Ectodermal cell (in vitro differentiated cells): ENCODE measurements around the gene CLIP1.
"Not testable (repeated sequence)": the region's sequence is repeated elsewhere in the genome, so short reads cannot be mapped to it uniquely, and the experiment has no call there.

Experiments
- H3K27ac ChIP-seq: 2 replicates; pipeline ENCODE4 v1.7.0; 2013; ENCODE audit warnings: mild to moderate bottlenecking, low read depth, low read length; ENCODE audit not compliant: insufficient read depth, poor library complexity, severe bottlenecking
- H3K27me3 ChIP-seq: 2 replicates; pipeline ENCODE4 v1.7.0; 2013; ENCODE audit warnings: mild to moderate bottlenecking, low read length; ENCODE audit not compliant: insufficient read depth, control insufficient read depth, poor library complexity, severe bottlenecking
- H3K36me3 ChIP-seq: one replicate; pipeline ENCODE4 v1.7.0; 2013; ENCODE audit warnings: low read length; ENCODE audit not compliant: control insufficient read depth, insufficient read depth
- H3K4me1 ChIP-seq: one replicate; pipeline ENCODE4 v1.7.0; 2013; ENCODE audit warnings: low read length; ENCODE audit not compliant: control insufficient read depth, insufficient read depth
- H3K4me3 ChIP-seq: 2 replicates; pipeline ENCODE4 v1.7.0; 2013; ENCODE audit warnings: low read depth, low read length, control low read depth; ENCODE audit not compliant: insufficient read depth
- H3K9me3 ChIP-seq: 2 replicates; pipeline ENCODE4 v1.7.0; 2013; ENCODE audit warnings: mild to moderate bottlenecking, low read length, moderate library complexity; ENCODE audit not compliant: control insufficient read depth
- WGBS, 2 experiments: methylation state at CpG; one replicate each; pipeline ENCODE4 v1.1.7; 2013; ENCODE audit warnings: missing lambda C conversion rate in 2 of 2; 5-methylcytosine and 5-hydroxymethylcytosine counted together

CLIP1 gene

DNA sequence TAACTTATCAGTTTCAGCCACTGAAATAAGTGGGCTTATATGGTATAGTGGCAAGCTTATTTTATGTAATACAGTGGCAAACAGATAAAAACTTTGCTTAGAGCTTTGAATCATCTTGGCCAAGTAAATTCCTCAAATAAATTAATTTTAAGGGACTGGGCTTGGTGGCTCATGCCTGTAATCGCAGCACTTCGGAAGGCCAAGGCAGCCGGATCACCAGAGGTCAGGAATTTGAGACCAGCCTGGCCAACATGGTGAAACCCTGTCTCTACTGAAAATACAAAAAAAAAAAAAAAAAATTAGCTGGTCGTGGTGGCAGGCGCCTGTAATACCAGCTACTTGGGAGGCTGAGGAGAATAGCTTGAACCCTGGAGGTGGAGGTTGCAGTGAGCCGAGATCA lies 24.5 kb downstream of the CLIP1 start:
- not testable (repeated sequence) for H3K9me3 ChIP-seq, H3K27me3 ChIP-seq, H3K4me1 ChIP-seq, H3K27ac ChIP-seq, H3K4me3 ChIP-seq, H3K36me3 ChIP-seq
- 92 to 96% methylated on average over 6 of the region's 6 CpGs for WGBS, 2 experiments

DNA sequence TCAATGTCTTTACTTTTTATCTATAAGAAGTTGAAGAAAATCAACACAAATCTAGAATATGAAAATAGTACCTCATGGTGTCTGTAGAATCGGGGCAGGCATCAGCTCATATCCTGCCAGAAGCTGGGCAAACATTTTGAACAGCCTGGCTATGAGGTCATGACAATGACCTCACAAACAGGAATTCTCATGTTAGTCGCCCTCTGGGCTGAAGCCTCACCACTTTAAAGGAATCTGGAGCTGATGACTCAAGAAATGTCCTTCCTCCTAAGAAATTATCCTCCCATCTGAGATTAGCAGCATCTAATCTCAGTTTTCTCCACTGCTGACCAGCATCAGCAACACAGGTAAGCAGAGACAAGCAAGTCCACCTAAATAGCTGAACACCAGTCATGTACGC lies 27.1 kb downstream of the CLIP1 start:
- Histone ChIP-seq H3K9me3 (no peaks in the 10 kb centered on the region), H3K27ac (no peak overlapping the region), H3K4me3 (no peak overlapping the region), H3K4me1 (peaks cover 2% of the 10 kb centered on the region), H3K27me3 (no peaks in the 10 kb centered on the region), H3K36me3 (no peaks in the 10 kb centered on the region)
- 90% methylated on average over 3 of the region's 3 CpGs for WGBS, 2 experiments

DNA sequence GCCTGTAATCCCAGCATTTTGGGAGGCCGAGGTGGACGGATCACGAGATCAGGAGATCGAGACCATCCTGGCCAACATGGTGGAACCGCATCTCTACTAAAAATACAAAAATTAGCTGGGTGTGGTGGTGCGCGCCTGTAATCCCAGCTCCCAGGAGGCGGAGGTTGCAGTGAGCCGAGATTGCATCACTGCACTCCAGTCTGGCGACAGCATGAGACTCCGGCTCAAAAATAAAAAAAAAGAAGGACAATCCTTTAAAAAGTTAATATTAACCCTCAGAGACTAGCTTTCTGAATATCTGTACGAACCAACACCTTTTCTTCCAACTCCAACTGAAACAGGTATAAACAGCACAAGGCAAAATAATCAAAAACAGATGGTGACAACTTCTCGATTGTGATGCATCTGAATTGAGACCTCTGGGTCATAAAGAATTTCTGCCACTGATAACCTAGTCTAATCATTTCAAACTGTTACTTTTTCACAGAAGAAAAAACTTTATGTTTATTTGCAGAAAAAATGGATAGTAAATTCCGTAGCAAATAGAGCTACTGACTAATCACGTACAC lies 27.8 kb downstream of the CLIP1 start:
- Histone ChIP-seq H3K36me3 (no peaks in the 10 kb centered on the region), H3K27me3 (no peaks in the 10 kb centered on the region), H3K4me1 (no peaks in the 10 kb centered on the region), H3K27ac (no peak overlapping the region), H3K9me3 (no peaks in the 10 kb centered on the region), H3K4me3 (no peak overlapping the region)
- WGBS, 2 experiments: 93% methylated on average over 15 of the region's 15 CpGs

DNA sequence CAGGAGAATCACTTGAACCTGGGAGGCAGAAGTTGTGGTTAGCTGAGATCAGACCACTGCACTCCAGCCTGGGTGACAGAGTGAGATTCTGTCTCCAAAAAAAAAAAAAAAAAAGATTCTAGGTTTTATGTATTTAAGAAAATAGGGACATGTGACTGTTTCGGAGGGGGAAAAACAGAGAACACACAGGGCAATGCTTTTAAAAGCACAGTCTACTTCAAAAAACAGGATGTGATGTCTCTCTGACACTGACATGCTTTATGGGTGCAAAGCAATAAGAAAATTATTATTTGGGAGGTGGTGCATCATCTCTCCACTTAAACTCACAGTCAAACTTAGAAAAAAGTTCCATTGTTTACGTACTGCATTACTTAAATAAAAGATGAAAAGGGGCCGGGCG lies 28.7 kb downstream of the CLIP1 start:
- H3K36me3 ChIP-seq: no peaks in the 10 kb centered on the region
- 92 to 93% methylated on average over 4 of the region's 4 CpGs for WGBS, 2 experiments
- no peaks in the 10 kb centered on the region for H3K9me3 ChIP-seq

DNA sequence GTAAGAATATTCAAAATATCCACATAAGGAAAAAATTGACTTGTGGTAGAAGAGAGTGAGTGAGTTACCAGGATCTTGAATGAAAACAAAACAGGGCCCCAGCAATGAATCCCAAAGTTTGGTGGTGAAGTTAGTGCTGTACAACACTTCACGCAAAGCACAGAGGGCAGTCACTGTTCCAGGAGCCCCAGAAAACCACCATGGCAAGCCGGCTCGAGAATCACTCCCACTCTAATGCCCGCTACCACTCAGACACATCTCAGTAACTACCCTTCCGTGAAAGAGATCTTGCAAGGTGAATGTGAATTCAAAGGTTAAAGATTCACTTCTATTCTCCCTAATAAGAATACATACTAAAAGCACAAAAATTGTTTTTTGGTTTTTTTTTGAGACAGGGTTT lies 30.1 kb downstream of the CLIP1 start:
- Histone ChIP-seq H3K4me1 (no peaks in the 10 kb centered on the region), H3K27ac (no peak overlapping the region), H3K27me3 (no peaks in the 10 kb centered on the region), H3K4me3 (no peak overlapping the region), H3K9me3 (no peaks in the 10 kb centered on the region), H3K36me3 (no peaks in the 10 kb centered on the region)
- 97 to 99% methylated on average over 5 of the region's 5 CpGs for WGBS, 2 experiments

More for the DNA sequence above, 28.7 kb downstream of the CLIP1 start:
- Histone ChIP-seq H3K27me3 (no peaks in the 10 kb centered on the region), H3K4me1 (no peaks in the 10 kb centered on the region), H3K27ac (no peak overlapping the region), H3K4me3 (no peak overlapping the region)

DNA sequence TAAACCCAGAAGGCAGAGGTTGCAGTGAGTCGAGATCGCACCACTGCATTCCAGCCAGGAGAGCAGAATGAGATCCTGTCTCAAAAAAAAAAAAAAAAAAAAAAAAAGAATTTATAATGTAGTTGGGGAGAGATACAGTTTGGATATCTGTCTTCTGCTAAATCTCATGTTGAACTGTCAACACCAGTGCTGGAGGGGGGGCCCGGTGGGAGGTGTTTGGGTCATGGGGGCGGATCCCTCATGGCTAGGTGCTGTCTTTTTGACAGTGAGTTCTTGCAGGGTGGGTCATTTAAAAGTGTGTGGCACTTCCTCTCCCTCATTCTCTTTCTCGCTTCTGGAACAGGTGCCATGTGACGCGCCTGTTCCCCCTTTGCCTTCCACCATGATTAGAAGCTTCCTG lies 32.8 kb downstream of the CLIP1 start:
- H3K27me3 ChIP-seq: no peaks in the 10 kb centered on the region
- H3K4me3 ChIP-seq: no peak overlapping the region
- H3K27ac ChIP-seq: no peak overlapping the region
- WGBS, 2 experiments: 95 to 96% methylated on average over 7 of the region's 7 CpGs
- H3K4me1 ChIP-seq: no peaks in the 10 kb centered on the region
- no peaks in the 10 kb centered on the region for H3K9me3 ChIP-seq
- no peaks in the 10 kb centered on the region for H3K36me3 ChIP-seq

DNA sequence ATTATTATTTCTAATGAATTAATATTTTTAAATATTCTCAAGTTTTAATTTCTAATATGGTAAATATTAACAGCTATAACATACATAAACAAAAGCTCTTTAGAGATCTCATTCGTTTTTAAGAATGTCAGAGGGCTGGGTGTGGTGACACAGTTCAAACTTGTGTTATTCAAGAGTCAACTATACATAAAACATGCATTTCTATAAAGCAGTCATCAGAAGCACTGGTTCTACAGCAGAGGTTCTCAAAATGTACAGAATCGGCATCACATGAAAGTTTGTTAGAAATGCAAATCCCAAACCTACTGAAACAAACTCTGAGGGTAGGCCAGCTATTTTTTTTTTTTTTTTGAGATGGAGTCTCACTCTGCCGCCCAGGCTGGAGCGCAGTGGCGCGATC lies 34.6 kb downstream of the CLIP1 start:
- Histone ChIP-seq H3K27ac (no peak overlapping the region), H3K4me1 (no peaks in the 10 kb centered on the region), H3K4me3 (no peak overlapping the region), H3K9me3 (no peaks in the 10 kb centered on the region), H3K27me3 (no peaks in the 10 kb centered on the region), H3K36me3 (no peaks in the 10 kb centered on the region)
- WGBS, 2 experiments: 91 to 92% methylated on average over 6 of the region's 6 CpGs

DNA sequence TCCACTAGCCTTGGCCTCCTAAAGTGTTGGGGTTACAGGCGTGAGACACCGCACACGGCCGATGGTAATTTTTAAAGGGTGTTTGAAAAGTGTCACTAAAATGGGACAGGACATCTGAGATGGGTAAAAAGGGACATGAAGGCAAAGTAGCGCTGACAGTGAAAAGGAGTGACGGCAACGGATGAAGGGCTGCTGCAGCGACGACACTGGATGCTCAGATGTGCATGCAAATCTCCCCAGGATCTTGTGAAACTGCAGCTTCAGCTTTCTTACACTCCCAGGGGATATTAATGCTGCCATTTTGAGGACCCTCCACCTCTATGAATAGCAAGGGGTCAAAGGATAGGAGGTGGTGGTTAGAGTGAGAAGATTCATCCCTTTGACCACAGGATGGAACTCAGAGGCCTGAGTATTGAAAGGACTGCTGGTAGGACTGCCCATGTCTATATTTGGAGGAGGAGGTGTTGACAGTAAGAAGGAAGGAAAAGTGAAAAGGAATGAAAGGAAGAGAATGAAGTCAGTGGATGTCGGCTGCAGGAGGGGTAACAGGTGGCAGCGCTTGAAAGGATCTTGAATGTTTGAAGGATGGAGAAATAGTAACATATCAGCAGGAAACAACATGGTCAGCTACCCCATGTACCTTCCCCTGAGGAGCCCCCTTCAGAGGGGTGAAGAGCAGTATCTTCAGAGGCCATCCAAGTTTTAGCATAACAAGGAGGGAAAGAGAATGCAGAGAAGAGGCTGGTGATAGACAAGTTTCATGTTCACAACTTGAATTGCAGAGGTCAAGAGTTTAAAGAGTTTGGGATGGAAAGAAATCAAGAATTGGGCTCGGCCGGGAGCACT lies 37.1 kb downstream of the CLIP1 start:
- 84 to 85% methylated on average over 13 of the region's 13 CpGs for WGBS, 2 experiments
- H3K27ac ChIP-seq: no peak overlapping the region
- H3K9me3 ChIP-seq: no peaks in the 10 kb centered on the region
- no peak overlapping the region for H3K4me3 ChIP-seq
- peaks cover under 1% of the 10 kb centered on the region for H3K36me3 ChIP-seq
- no peaks in the 10 kb centered on the region for H3K27me3 ChIP-seq
- no peaks in the 10 kb centered on the region for H3K4me1 ChIP-seq

DNA sequence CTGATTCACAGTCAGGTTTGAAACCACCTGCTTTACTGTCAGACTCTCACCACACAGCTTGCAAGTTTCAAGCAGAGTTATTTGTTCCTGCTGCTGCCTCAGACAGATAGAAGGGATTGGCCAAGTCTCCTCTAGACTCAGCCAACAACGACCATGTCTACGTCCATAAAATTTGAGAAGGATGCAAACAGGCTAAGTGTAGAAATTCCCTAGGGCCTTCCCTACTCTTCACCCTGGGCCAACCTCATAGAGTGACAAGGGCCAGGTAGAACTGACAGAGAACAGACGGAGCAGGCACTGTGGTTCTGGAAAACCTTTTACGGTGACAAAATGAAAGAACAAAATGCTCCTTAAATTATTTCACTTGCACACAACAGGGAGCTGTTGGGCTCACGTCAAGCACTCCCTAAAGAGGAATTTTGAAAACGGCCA lies 39.5 kb downstream of the CLIP1 start:
- WGBS, 2 experiments: 88 to 92% methylated on average over 6 of the region's 6 CpGs
- H3K27me3 ChIP-seq: no peaks in the 10 kb centered on the region
- H3K36me3 ChIP-seq: peaks cover 7% of the 10 kb centered on the region
- no peaks in the 10 kb centered on the region for H3K9me3 ChIP-seq
- H3K27ac ChIP-seq: no peak overlapping the region
- no peak overlapping the region for H3K4me3 ChIP-seq
- no peaks in the 10 kb centered on the region for H3K4me1 ChIP-seq

DNA sequence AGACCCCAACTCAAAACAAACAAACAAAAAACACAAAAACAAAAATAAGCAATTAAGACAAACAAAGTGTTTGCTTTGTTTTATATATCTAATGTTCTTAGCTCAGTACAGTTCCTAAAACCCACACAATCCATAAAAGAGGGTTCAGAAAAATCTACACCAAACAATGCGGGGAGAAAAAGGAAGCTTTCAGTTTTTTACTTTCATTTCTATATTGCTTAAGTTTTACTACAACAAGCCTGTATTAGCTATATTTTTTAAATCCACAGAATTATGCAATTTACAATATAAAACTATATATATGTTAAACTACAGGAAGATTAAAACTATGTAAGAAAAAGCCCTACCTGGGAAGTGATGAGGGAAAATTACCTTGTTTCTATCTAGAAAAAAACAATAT lies 41.4 kb downstream of the CLIP1 start:
- WGBS, 2 experiments: 100% methylated on average over 1 of the region's 1 CpG; no CpG with 5 or more reads in 1 of the 2 experiments
- Histone ChIP-seq H3K4me1 (no peaks in the 10 kb centered on the region), H3K27ac (no peak overlapping the region), H3K27me3 (no peaks in the 10 kb centered on the region), H3K4me3 (no peak overlapping the region), H3K36me3 (peaks cover 18% of the 10 kb centered on the region), H3K9me3 (no peaks in the 10 kb centered on the region)
